H9 (cell line): ENCODE data around the gene E2F1. TPM values are rescaled to one million over a fixed set of nuclear protein-coding genes. Genes with fewer than 3 reads are reported as not detected.

ENCODE experiments used
- DNase-seq: peaks from one replicate; pipeline ENCODE4 v3.0.0-alpha.2; 2017
- H2AFZ ChIP-seq: one replicate; pipeline ENCODE4 v1.6.1; 2013; ENCODE audit warnings: mild to moderate bottlenecking, low read length, control low read depth, moderate library complexity
- H2AK5ac ChIP-seq: 2 replicates; pipeline ENCODE4 v1.6.1; 2013; ENCODE audit warnings: low read length, control low read depth, mixed read lengths; ENCODE audit not compliant: insufficient read length
- H2BK120ac ChIP-seq: one replicate; pipeline ENCODE4 v1.6.1; 2013; ENCODE audit warnings: low read depth, mild to moderate bottlenecking, low read length, control low read depth, inconsistent platforms; ENCODE audit not compliant: poor library complexity, severe bottlenecking
- H2BK12ac ChIP-seq: 2 replicates; pipeline ENCODE4 v1.6.1; 2013; ENCODE audit warnings: low read length, control low read depth, mixed read lengths, low read depth; ENCODE audit not compliant: insufficient read length
- H2BK15ac ChIP-seq: 2 replicates; pipeline ENCODE4 v1.6.1; 2013; ENCODE audit warnings: low read depth, low read length, control low read depth
- H2BK20ac ChIP-seq: one replicate; pipeline ENCODE4 v1.6.1; 2013; ENCODE audit warnings: low read depth, mild to moderate bottlenecking, low read length, control low read depth, inconsistent platforms; ENCODE audit not compliant: poor library complexity, severe bottlenecking
- H2BK5ac ChIP-seq: 2 replicates; pipeline ENCODE4 v1.6.1; 2013; ENCODE audit warnings: low read length, control low read depth, mixed read lengths; ENCODE audit not compliant: insufficient read length
- H3K14ac ChIP-seq: 2 replicates; pipeline ENCODE4 v1.6.1; 2013; ENCODE audit warnings: low read length, control low read depth; ENCODE audit not compliant: insufficient read depth
- H3K18ac ChIP-seq: 2 replicates; pipeline ENCODE4 v1.6.1; 2013; ENCODE audit warnings: low read depth, mild to moderate bottlenecking, mixed read lengths, low read length, control low read depth; ENCODE audit not compliant: insufficient read length
- H3K23ac ChIP-seq: 2 replicates; pipeline ENCODE4 v1.6.1; 2013; ENCODE audit warnings: low read length, control low read depth, mixed read lengths, low read depth; ENCODE audit not compliant: insufficient read length
- H3K23me2 ChIP-seq: 2 replicates; pipeline ENCODE4 v1.6.1; 2013; ENCODE audit warnings: low read depth, mild to moderate bottlenecking, mixed read lengths, low read length, control low read depth; ENCODE audit not compliant: insufficient read length, poor library complexity, severe bottlenecking
- H3K27ac ChIP-seq: 2 replicates; pipeline ENCODE4 v1.5.1; 2013; ENCODE audit warnings: low read length, control low read depth, mixed read lengths, low read depth; ENCODE audit not compliant: insufficient read length
- H3K27me3 ChIP-seq: 2 replicates; pipeline ENCODE4 v1.6.1; 2013; ENCODE audit warnings: low read length, control low read depth, inconsistent platforms; ENCODE audit not compliant: insufficient read depth
- H3K4ac ChIP-seq: 2 replicates; pipeline ENCODE4 v1.6.1; 2013; ENCODE audit warnings: low read depth, mild to moderate bottlenecking, control low read depth, inconsistent platforms, low read length, moderate library complexity
- H3K4me1 ChIP-seq: 2 replicates; pipeline ENCODE4 v1.6.1; 2013; ENCODE audit warnings: low read length, control low read depth, inconsistent platforms; ENCODE audit not compliant: insufficient read depth
- H3K4me2 ChIP-seq: 2 replicates; pipeline ENCODE4 v1.6.1; 2013; ENCODE audit warnings: low read length, control low read depth, mixed read lengths; ENCODE audit not compliant: insufficient read length, insufficient read depth
- H3K56ac ChIP-seq: 2 replicates; pipeline ENCODE4 v1.6.1; 2013; ENCODE audit warnings: low read depth, mild to moderate bottlenecking, mixed read lengths, low read length, control low read depth; ENCODE audit not compliant: insufficient read length
- H3K79me1 ChIP-seq: 2 replicates; pipeline ENCODE4 v1.6.1; 2013; ENCODE audit warnings: low read depth, mild to moderate bottlenecking, moderate library complexity, low read length, control low read depth, inconsistent platforms; ENCODE audit not compliant: insufficient read depth, poor library complexity, severe bottlenecking
- H3K79me2 ChIP-seq: 2 replicates; pipeline ENCODE4 v1.6.1; 2013; ENCODE audit warnings: low read length, control low read depth, inconsistent platforms; ENCODE audit not compliant: insufficient read depth
- H3K9ac ChIP-seq: 2 replicates; pipeline ENCODE4 v1.6.1; 2013; ENCODE audit warnings: low read length, control low read depth, mixed read lengths; ENCODE audit not compliant: insufficient read length; ENCODE audit errors: extremely low read depth
- H3K9me3 ChIP-seq: one replicate; pipeline ENCODE4 v1.6.1; 2013; ENCODE audit warnings: low read depth, low read length, inconsistent platforms; ENCODE audit not compliant: control insufficient read depth
- H3T11ph ChIP-seq: one replicate; pipeline ENCODE4 v1.6.1; 2013; ENCODE audit warnings: mild to moderate bottlenecking, low read length, control low read depth, inconsistent platforms
- H4K20me1 ChIP-seq: one replicate; pipeline ENCODE4 v1.6.1; 2013; ENCODE audit not compliant: control insufficient read depth, insufficient read length, insufficient read depth
- H4K5ac ChIP-seq: 2 replicates; pipeline ENCODE4 v1.6.1; 2013; ENCODE audit warnings: low read depth, mild to moderate bottlenecking, mixed read lengths, low read length, control low read depth; ENCODE audit not compliant: insufficient read length
- H4K8ac ChIP-seq: replicated peaks from 2 replicates; pipeline ENCODE4 v1.6.1; 2013; ENCODE audit warnings: low read length, control low read depth, mixed read lengths, low read depth; ENCODE audit not compliant: insufficient read length
- H4K91ac ChIP-seq: 2 replicates; pipeline ENCODE4 v1.6.1; 2013; ENCODE audit warnings: low read depth, mild to moderate bottlenecking, moderate library complexity, mixed read lengths, low read length, control low read depth; ENCODE audit not compliant: insufficient read length
- H3K27ac Mint-ChIP-seq, 3 experiments: 2 replicates in 2 of 3; 3 replicates in 1 of 3; pipeline ENCODE4 v1.8.0; 2020 to 2021; ENCODE audit warnings: mixed read lengths in 3 of 3, mild to moderate bottlenecking in 1 of 3, moderate library complexity in 1 of 3
- H3K27me3 Mint-ChIP-seq: 2 replicates; pipeline ENCODE4 v1.8.0; 2021; ENCODE audit warnings: low read depth, mild to moderate bottlenecking, moderate library complexity, mixed read lengths
- H3K36me3 Mint-ChIP-seq, 3 experiments: 2 replicates in 2 of 3; 3 replicates in 1 of 3; pipeline ENCODE4 v1.8.0; 2020 to 2021; ENCODE audit warnings: low read depth in 3 of 3, mixed read lengths in 3 of 3; ENCODE audit not compliant: insufficient read depth in 1 of 3
- H3K4me1 Mint-ChIP-seq, 2 experiments: 2 replicates each; pipeline ENCODE4 v1.8.0; 2020; ENCODE audit warnings: mixed read lengths in 2 of 2
- H3K4me3 Mint-ChIP-seq, 2 experiments: 2 replicates in 1 of 2; 3 replicates in 1 of 2; pipeline ENCODE4 v1.8.0; 2020 to 2021; ENCODE audit warnings: mild to moderate bottlenecking in 2 of 2, mixed read lengths in 2 of 2, moderate library complexity in 1 of 2
- H3K9me3 Mint-ChIP-seq, 2 experiments: 2 replicates in 1 of 2; 3 replicates in 1 of 2; pipeline ENCODE4 v1.8.0; 2020; ENCODE audit warnings: mild to moderate bottlenecking in 2 of 2, mixed read lengths in 2 of 2, moderate library complexity in 1 of 2
- CTCF ChIP-seq: fragments of 200-600 bp; sonication (generic); conservative IDR thresholded peaks from 3 replicates; pipeline ENCODE4 v1.8.0; 2021; ENCODE audit warnings: antibody characterized with exemption, mild to moderate bottlenecking
- WGBS: extraction: QIAGEN DNeasy Blood & Tissue Kit; methylation state at CpG from one replicate; pipeline ENCODE4 v1.1.7; 2013; ENCODE audit warnings: missing lambda C conversion rate, low lambda C conversion rate, mixed read lengths; ENCODE audit not compliant: insufficient read length; ENCODE audit errors: extremely low coverage; 5-methylcytosine and 5-hydroxymethylcytosine counted together
- total RNA-seq: library from RNA; stranded (reverse); gene quantifications from 2 replicates; pipeline ENCODE4 v1.2.1, GENCODE V29; 2021

E2F1 gene
- total RNA-seq, 1 experiment from 2014 or later, result 58.7 TPM

GRCh38 chr20:33646191-33646590 is 40.0 kb downstream of the E2F1 start:
- no peaks in the 10 kb centered on the region for H4K20me1 ChIP-seq
- WGBS, result no CpG with 5 or more reads among the region's 5 CpGs
- no peak for TF ChIP-seq CTCF

More at GRCh38 chr20:33646191-33646590, 40.0 kb downstream of the E2F1 start:
- Histone ChIP-seq H3K9me3 (no peaks in the 10 kb centered on the region), H3K9ac (no peak overlapping the region), H2BK5ac (no peak overlapping the region), H2BK12ac (no peak overlapping the region), H2AFZ (no peak overlapping the region), H3K79me1 (no peaks in the 10 kb centered on the region), H3K23me2 (no peaks in the 10 kb centered on the region), H3K27me3 (no peaks in the 10 kb centered on the region), H3K79me2 (no peaks in the 10 kb centered on the region), H3K4me1 (no peaks in the 10 kb centered on the region), H4K5ac (no peak overlapping the region), H3K14ac (no peak overlapping the region), H3K4me2 (no peak overlapping the region), H3K56ac (no peak overlapping the region), H2AK5ac (no peak overlapping the region), H2BK120ac (no peak overlapping the region), H3K18ac (no peak overlapping the region), H3K4ac (no peak overlapping the region), H3K23ac (no peak overlapping the region), H4K8ac (no peak overlapping the region), H2BK20ac (no peak overlapping the region), H4K91ac (no peak overlapping the region), H2BK15ac (no peak overlapping the region), H3T11ph (no peak overlapping the region), H3K27ac (no peak overlapping the region)
- Mint-ChIP-seq H3K9me3 (no peaks in the 10 kb centered on the region), H3K27ac (no peak overlapping the region), H3K4me1 (peaks cover 9 to 12% of the 10 kb centered on the region in 2 experiments), H3K4me3 (no peak overlapping the region), H3K36me3 (peaks cover 13 to 41% (median 25%) of the 10 kb centered on the region in 3 experiments; a peak in 6 of 7 replicates), H3K27me3 (no peaks in the 10 kb centered on the region; the same call in 1 of the 2 replicates)
- DNase-seq, result no peak
